NCI-H1694 treated with DMSO at 0.1 percent for 48 hours (cell line): Measurements from ENCODE around the gene ZNF592.
A peak's percentile ranks its signal among the peaks of the same experiment; 100 is the strongest.

Experiments
- DNase-seq: peaks from one replicate; lab custom pipeline; 2025; lab: John Stamatoyannopoulos, UW

ZNF592 gene

GRCh38 chr15:84811151-84811550, 62.8 kb downstream of the ZNF592 start:
- DNase-seq = no peak

GRCh38 chr15:84811828-84812227, 63.4 kb downstream of the ZNF592 start:
- DNase-seq = no peak

GRCh38 chr15:84812842-84813241, 64.5 kb downstream of the ZNF592 start:
- DNase-seq = no peak

DNA sequence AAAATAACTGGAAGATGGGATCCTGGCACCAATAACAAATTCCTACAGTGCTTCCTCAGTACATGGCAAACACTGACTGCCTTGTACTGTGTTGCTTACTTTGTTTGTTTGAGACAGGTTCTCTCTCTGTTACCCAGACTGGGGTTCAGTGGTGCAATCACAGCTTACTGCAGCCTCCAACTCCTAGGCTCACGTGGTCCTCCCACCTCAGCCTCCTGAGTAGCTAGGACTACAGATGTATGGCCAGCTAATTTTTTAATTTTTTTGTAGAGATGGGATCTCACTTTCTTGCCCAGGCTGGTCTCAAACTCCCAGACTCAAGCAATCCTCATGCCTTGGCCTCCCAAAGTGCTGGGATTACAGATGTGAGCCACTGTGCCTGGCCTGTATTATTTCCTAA, 65.0 kb downstream of the ZNF592 start:
- no peak for DNase-seq

DNA sequence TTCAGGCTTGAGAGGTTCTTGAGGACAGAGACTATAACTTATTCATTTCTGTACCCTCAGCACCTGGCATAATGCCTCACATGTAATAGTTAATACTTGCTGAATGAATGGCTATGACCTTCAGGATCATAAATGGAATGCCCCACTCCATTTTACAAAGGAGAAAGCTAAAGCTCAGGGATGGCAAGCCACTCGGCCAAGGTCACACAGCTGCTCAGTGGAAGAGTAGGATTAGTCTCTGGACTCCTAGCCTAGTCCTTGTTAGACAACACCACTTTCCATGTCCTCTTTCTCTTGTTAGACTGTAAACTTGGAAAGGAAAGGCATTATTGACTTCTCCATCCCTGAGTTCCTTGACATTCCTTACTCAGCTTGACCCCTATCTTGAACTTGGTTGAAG, 65.5 kb downstream of the ZNF592 start:
- no peak for DNase-seq

- DNase-seq = no peak
Measured at GRCh38 chr15:84814916-84815315, 66.5 kb downstream of the ZNF592 start.

- no peak for DNase-seq
Measured at GRCh38 chr15:84816694-84817465, 68.5 kb downstream of the ZNF592 start, which contains the start of gene ALPK3. ALPK3 (plus strand) TSS chr15:84817356; CDS start chr15:84817453, 97 bp downstream.

- DNase-seq = no peak
Measured at GRCh38 chr15:84817466-84818081, 69.2 kb downstream of the ZNF592 start.

GRCh38 chr15:84818261-84819131, 70.1 kb downstream of the ZNF592 start:
- no peak for DNase-seq

- DNase-seq = no peak
Measured at GRCh38 chr15:84819291-84819768, 70.9 kb downstream of the ZNF592 start.

GRCh38 chr15:84819791-84820190, 71.4 kb downstream of the ZNF592 start:
- no peak for DNase-seq

DNA sequence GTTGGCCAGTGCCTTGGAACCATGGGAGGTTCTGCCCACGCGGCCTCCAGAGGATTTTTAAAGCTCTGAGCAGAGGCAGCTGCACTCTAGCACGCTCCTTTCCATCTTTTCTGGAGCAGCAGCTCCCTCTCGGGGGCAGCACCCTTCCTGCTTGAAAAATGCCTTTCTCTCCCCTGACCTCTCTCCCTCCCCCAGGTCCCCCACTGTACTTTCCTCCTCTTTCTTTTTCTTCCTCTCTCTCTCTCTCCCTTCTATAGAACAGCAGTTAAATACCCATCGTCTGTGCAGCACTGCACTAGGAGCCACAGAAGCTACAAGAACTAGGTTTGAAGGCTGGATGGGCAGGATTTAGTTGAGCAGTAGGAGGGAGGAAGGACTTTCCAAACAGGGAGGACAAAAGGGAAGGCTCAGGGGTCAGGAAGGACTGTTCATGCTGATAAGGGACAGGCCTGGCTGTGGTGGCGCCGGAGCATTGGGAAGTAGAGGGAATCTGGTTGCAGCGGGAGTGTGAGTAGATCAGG, 73.2 kb downstream of the ZNF592 start:
- no peak for DNase-seq

DNA sequence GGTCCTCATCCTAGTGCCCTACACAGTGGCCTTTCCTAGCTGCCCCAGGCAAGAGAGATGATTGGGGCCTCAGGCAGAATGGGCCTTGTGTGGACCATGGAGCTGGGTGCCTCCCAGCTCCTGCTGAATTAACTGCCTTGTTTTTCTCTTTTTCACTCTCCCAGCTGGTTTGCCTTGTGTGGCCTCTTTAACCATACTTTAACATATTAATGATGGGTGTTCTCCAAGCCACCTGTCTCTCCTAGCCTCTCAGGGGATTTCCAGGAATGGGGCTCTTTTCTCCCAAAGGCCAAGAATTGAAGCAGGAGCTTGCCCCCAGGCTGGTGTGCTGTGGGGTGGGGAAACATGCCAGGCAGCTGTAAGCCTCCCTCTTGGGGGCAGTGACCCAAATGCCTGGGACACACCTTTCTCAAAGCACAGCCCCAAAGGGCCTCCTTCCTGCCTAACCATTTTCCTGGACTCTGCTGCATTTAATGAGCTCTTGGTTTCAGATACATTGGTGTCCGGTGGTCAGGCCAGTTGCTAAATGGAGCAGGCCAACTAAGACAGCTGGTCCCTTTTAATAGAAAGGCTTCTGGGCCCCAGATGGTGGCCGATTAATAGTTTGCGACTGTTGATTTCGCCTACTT, 74.4 kb downstream of the ZNF592 start:
- DNase-seq = peak; percentile 4

DNA sequence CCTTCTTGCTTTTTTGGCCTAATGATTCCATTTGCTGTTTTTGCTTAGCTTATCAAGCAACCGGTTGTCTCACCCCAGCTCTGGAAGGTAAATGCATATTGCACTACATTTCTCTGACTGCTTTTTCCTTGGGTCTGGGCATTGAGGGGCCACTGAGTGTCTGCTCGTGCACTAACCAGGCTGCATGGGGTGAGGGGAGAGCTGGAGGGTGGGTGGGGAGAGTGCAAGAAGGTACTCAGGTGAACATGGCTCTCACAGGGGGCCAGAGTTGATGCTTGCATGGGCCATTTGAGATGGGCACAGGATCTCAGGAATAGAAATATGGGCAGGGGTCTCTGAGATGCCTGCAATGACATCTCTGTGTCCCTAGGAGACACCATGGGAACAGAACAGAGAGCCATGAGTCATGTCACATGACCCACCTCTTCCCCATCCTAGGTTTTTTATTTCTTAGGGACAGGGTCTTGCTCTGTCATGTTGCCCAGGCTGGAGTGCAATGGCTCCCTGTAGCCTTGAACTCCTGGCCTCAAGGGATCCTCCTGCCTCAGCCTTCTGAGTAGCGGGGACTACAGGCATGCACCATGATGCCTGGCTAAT, 75.0 kb downstream of the ZNF592 start:
- no peak for DNase-seq

GRCh38 chr15:84824260-84825007, 76.0 kb downstream of the ZNF592 start:
- DNase-seq = no peak

DNA sequence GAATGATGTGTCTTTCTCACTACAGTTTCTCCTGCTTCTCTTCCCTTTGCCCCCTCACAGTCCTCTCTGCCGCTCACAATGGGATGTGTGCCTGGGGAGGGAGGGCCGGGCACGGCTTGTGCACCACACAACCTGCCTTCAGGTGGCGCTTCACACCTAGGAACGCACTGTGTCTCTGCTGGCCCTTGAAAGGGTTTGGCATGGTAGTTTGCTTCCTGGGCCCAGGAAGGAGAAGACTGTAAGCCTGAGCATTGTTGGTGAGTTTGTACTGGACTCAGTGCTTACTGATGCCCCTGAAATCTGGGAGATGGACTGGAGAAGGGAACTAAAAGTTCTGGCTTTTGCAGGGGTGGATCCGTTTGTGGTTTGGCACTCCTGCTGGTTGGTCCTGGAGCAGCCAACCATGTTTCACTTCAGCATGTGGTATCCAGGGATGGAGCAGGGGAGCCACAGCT, 78.0 kb downstream of the ZNF592 start:
- DNase-seq = no peak

DNA sequence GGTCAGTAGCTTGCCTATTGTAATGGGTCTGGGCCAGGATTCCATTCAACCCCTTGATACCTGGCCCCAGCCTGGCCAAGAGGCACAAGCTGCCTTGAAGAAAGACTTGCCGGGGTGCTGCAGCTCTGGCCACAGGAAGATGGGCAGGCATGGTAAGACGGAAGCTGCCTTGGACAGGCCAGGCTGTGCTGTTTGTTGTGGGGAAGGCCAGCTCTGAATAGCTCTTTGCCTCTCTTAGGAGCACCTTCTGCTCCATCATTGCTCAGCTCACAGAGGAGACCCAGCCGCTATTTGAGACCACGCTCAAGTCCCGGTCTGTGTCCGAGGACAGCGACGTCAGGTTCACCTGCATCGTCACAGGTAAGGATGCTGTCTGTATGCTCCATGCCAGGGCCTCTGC, 78.9 kb downstream of the ZNF592 start:
- no peak for DNase-seq

- no peak for DNase-seq
Measured at GRCh38 chr15:84828086-84828908, 79.9 kb downstream of the ZNF592 start.

DNA sequence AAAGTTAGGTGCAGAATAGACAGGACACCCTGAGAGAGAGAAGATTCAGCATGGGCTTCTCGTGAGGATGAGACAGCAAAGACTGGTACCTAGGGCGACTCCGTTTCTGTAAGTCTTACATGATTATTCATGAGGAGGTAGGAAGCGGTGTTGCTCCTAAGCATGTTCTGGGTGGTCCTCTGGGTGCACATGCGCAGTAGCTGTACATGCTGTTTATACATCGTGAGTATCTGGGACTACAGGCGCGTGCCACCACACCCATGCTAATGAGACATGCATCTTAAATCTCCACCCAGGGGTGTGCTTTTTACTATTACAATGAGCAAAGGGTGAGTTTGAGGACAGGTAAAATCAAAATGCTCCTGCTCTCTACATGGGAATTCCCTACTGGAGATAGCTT, 81.0 kb downstream of the ZNF592 start:
- DNase-seq = no peak

DNA sequence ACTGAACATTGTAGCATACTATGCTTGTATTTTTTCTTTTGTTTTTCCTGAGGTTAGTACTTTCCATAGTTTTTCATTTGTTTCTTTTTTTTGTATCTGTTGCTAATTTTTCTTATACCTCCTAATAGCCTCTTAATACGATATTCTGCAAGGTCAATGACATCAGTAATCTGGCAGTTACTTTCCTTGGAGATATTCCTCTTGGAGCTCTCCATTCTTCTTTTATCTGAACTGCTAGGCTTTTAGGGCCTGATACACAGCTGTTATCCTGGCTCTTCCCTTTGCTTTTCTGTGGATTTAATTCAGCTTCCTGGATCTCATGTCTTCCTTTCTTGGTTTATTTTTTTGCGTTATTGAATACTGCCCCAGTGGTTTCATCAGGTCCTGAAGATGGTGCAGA, 81.6 kb downstream of the ZNF592 start:
- no peak for DNase-seq
